AG04449 (cell line): ENCODE results near the gene RNPEPL1.

ENCODE experiments used
- CTCF ChIA-PET: fragments of 350-600 bp; formaldehyde crosslinking; extraction: SDS; loops from one replicate; lab custom pipeline; 2021; ENCODE audit warnings: antibody characterized with exemption; lab: Yijun Ruan, JAX
- POLR2A ChIA-PET: fragments of 400-600, 350-600 bp; formaldehyde crosslinking; extraction: SDS; loops from one replicate; lab custom pipeline; 2020; ENCODE audit warnings: antibody characterized with exemption, inconsistent platforms; lab: Yijun Ruan, JAX
- DNase-seq: peaks from one replicate; pipeline ENCODE4 v3.0.0-alpha.2; 2010; ENCODE audit warnings: low read depth, low spot score
- H3K4me3 ChIP-seq: 2 replicates; pipeline ENCODE4 v1.5.1; 2011; ENCODE audit warnings: low read depth, mild to moderate bottlenecking, control low read depth, low read length
- CTCF ChIP-seq: IDR thresholded peaks from one replicate; pipeline ENCODE4 v1.5.1; 2011; ENCODE audit warnings: mild to moderate bottlenecking, moderate library complexity, low read length, control low read depth, inconsistent platforms; ENCODE audit not compliant: insufficient read depth; ENCODE audit errors: missing control alignments

The RNPEPL1 gene

DNA sequence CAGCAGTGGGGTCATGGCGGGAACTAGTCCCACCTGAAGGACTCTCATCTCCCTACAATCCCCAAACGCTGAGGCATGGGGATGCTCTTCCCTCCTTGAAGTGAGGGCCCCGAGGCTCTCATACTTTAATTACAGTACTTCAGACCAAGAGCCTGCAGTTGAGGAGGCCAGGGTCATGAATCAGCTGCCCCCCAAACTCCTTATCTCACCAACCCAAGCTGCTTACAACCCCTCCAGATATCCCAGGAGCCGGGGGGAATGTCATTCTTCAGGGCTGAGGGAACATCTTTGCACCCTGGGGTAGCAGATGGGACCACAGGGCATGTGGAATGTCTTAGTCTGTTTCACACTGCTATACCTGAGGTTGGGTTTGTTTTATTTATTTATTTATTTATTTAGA is 15.5 kb downstream of the RNPEPL1 start:
- ChIA-PET CTCF (interaction anchor here (1.8 to 5.0 kb wide), 3 partner anchors 12 to 18 kb away, joined by 5 to 75 read pairs (median 10); partner anchors contain the start of gene RNPEPL1), POLR2A (no interaction called here)
- no peak for TF ChIP-seq CTCF
- no peak for DNase-seq
- H3K4me3 ChIP-seq: no peak overlapping the region

DNA sequence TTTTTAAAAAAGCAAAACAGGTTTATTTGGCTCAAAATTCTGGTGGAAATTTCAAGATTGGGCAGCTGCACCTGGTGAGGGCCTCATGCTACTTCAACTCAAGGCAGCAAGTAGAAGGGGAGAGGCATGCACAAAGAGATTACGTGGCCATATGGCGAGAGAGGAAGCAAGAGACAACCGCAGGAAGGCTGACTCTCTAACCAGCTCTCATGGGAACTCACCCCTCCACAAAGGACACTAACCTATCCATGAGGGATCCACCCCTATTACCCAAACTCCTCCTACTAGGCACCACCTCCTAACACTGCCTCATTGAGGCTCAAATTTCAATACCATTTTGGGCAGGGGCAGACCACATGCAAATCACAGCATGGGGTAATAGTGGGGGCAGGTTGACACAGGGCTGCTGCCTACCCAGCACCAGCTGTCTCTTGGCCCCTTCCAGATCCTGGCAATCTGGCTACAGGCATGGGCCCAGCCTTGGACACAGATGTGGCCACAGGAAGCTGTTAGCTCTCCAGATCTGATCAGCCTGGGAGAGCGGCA is 16.3 kb downstream of the RNPEPL1 start:
- H3K4me3 ChIP-seq: peak overlapping the region; percentile 72
- DNase-seq: no peak
- no peak for TF ChIP-seq CTCF
- ChIA-PET CTCF (interaction anchor here (1.1 to 5.0 kb wide), 5 partner anchors 13 to 70 kb away, joined by 3 to 75 read pairs (median 10); partner anchors contain the start of gene RNPEPL1), POLR2A (interaction anchor here (2.3 kb wide), 1 partner anchor 24 kb away, joined by 10 read pairs; no protein-coding TSS in a partner anchor)

DNA sequence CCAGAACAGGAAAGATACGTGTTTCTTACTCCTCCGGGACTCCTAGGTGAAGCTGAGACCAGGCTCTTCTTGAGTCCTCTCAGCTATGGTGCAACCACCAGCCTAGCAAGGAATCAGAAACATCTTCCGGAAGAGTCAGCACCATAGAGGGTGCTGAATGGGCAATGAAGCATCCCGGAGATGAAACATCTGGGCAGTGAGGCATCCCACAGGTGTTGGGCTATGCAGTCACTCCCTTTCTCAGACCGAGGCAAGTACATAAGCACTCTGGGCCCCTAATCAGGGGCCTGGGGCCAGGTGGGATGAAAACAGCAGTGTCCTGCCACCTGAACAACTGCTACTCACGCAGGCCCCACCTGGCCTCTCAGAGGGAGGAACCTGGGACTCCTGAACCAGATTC is 16.8 kb downstream of the RNPEPL1 start:
- ChIA-PET POLR2A (interaction anchor here (1.3 to 2.3 kb wide), 2 partner anchors 12 to 24 kb away, joined by 3 to 10 read pairs; no protein-coding TSS in a partner anchor), CTCF (interaction anchor here (1.1 to 5.0 kb wide), 6 partner anchors 14 to 71 kb away, joined by 3 to 75 read pairs (median 12); partner anchors contain the start of gene RNPEPL1)
- DNase-seq: no peak
- H3K4me3 ChIP-seq: peak overlapping the region; percentile 72
- no peak for TF ChIP-seq CTCF

DNA sequence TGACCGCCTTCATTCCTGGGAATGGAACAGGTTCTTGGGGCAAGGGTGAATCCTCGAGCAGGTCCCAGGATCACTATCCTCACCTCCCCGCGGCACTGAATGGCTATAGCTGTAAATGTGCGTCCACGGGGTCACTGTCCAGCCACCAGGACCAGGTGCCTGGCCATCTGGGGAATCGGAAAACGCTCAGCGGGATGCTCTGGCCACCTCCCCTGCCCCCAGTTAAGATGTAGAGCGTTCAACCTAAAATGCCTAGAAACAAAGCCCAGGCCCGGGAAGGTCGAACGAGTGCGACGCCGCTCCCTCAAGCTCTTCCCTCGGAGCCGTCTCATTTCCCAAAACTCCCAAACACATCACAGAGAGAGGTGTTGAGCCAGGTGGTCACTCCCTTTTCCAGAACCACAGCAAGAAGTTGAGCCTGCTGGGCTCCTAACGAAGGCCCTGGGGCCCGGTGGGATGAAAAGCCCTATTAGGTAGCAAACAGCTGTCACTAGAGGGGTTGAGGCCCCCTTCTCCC is 17.5 kb downstream of the RNPEPL1 start:
- H3K4me3 ChIP-seq: peak overlapping the region; percentile 72
- TF ChIP-seq CTCF: no peak
- DNase-seq: no peak
- ChIA-PET CTCF (interaction anchor here (0.9 to 5.0 kb wide), 7 partner anchors 9 to 72 kb away, joined by 3 to 75 read pairs (median 15); partner anchors contain the start of gene RNPEPL1), POLR2A (interaction anchor here (0.8 to 2.3 kb wide), 6 partner anchors 12 to 28 kb away, joined by 3 to 10 read pairs (median 4); partner anchors contain the start of genes ANKMY1 and RNPEPL1)

GRCh38 chr2:240586198-240586918 is 18.1 kb downstream of the RNPEPL1 start, which contains the start of gene CAPN10:
Gene CAPN10 (plus strand): TSS chr2:240586734. CDS start chr2:240586912, 178 bp downstream.
- no peak for TF ChIP-seq CTCF
- peak; percentile 47 for DNase-seq
- ChIA-PET CTCF (interaction anchor here (0.8 to 5.0 kb wide), 12 partner anchors 10 to 353 kb away, joined by 3 to 75 read pairs (median 8); partner anchors contain the start of gene RNPEPL1), POLR2A (interaction anchor here (0.8 to 2.3 kb wide), 7 partner anchors 13 to 29 kb away, joined by 3 to 10 read pairs (median 3); partner anchors contain the start of genes ANKMY1 and RNPEPL1)
- H3K4me3 ChIP-seq: peak within 1 kb of the TSS; percentile 72
